ENCODE data around the gene ME3. TPM values are rescaled to one million over a fixed set of nuclear protein-coding genes. Genes with fewer than 3 reads are reported as not detected.
A peak's percentile ranks its signal among the peaks of the same experiment; 100 is the strongest.

The ME3 gene
- total RNA-seq, 1 donor from 2014 or later, result 10.3 TPM

GRCh38 chr11:86458294-86459001 lies 214.0 kb downstream of the ME3 start:
- FAIRE-seq (no peak), DNase-seq (ENCODE audit: low read depth) (no peak)
- no peak for TF ChIP-seq CTCF (IDR thresholded peaks at IDR 0.05; ENCODE audit: insufficient read depth, low read length, severe bottlenecking)
- H3K27me3 ChIP-seq (ENCODE audit: control insufficient read depth, insufficient read depth, low read length), result no peaks in the 10 kb centered on the region
- H3K36me3 ChIP-seq (ENCODE audit: control insufficient read depth, insufficient read depth, low read length), result no peaks in the 10 kb centered on the region
- H3K4me3 ChIP-seq (ENCODE audit: low read depth, low read length), result no peak overlapping the region

DNA sequence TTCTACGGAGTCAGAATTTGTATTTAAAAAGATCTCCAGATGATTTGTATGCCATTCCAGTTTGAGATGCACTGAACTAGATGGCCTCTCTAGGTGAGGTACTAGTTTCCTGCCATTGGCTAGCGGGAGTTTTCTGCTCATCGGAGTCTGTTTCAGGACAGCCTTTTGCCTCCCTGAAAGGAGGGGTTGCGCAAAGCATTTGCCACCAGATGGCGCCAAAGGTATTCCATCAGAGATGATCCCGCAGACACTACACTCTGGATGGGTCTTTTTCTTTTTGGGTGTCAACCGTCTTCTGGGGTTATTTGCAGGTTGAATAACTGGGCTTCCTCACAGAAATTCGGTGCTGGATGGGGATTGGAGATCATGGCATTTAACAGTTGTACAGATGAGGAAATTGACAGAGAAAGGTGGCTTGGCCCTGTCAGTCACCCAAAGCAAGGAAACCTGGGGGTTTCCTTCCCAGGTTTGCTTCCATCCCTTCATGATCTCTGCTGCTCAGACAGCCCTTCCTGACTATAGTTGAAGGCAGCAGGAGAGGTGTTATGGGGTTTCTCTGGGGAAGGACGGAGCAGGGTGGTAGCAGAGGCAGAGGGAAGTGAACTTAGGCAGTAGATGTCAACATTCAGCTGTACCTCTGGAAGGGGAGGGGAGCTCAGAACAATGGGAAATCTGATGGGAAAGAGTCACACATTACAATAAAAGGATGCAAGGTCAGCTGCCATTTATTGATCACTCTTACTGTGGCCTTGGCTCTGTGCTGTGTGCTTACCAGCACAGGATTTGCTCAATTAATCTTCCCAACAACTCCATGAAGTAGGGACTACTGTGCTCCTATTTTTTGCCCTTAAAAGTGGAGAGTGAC lies 216.1 kb downstream of the ME3 start:
- peak; percentile 68 for DNase-seq (ENCODE audit: low read depth)
- peak; percentile 86 for TF ChIP-seq CTCF (IDR thresholded peaks at IDR 0.05; ENCODE audit: insufficient read depth, low read length, severe bottlenecking)
- no peak overlapping the region for H3K4me3 ChIP-seq (ENCODE audit: low read depth, low read length)
- no peak for FAIRE-seq
- H3K36me3 ChIP-seq (ENCODE audit: control insufficient read depth, insufficient read depth, low read length), result no peaks in the 10 kb centered on the region
- no peaks in the 10 kb centered on the region for H3K27me3 ChIP-seq (ENCODE audit: control insufficient read depth, insufficient read depth, low read length)

GRCh38 chr11:86453290-86454030 lies 219.0 kb downstream of the ME3 start:
- no peak overlapping the region for H3K4me3 ChIP-seq (ENCODE audit: low read depth, low read length)
- TF ChIP-seq CTCF (IDR thresholded peaks at IDR 0.05; ENCODE audit: insufficient read depth, low read length, severe bottlenecking), result no peak
- no peaks in the 10 kb centered on the region for H3K36me3 ChIP-seq (ENCODE audit: control insufficient read depth, insufficient read depth, low read length)
- FAIRE-seq, result no peak
- H3K27me3 ChIP-seq (ENCODE audit: control insufficient read depth, insufficient read depth, low read length), result no peaks in the 10 kb centered on the region
- no peak for DNase-seq (ENCODE audit: low read depth)

DNA sequence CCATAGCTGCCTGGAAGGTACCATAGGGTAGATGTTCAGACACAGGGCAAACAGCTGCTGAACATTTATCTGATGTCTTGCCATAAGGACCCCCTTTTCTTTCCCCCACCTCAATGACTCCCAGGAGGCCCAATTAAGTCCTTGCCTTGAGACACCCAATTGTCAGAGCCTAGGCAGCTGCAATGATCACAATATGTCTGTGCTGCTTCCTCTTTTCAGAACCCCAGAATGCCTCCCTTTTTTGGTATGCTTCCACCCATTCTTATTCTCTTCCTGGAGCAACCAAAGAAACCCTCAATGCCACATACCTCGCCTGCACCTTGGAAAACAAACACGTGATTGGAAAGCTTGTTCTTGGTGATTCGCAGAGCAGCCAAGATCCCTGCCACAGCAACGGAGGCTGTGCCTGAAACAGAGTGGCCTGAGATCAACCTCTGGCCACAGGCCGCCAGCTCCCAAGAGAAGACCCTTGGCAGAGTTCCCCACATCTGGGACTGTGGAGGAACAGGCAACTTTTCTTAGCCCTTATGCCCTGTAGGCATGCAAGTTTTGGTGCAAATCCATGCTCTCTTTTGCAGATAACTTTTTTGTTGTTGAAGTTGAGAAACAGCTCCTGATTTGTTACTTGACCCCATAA lies 222.3 kb downstream of the ME3 start:
- Histone ChIP-seq H3K36me3 (ENCODE audit: control insufficient read depth, insufficient read depth, low read length) (no peaks in the 10 kb centered on the region), H3K4me3 (ENCODE audit: low read depth, low read length) (no peak overlapping the region), H3K27me3 (ENCODE audit: control insufficient read depth, insufficient read depth, low read length) (no peaks in the 10 kb centered on the region)
- FAIRE-seq (no peak), DNase-seq (ENCODE audit: low read depth) (no peak)
- no peak for TF ChIP-seq CTCF (IDR thresholded peaks at IDR 0.05; ENCODE audit: insufficient read depth, low read length, severe bottlenecking)

GRCh38 chr11:86447763-86448480 lies 224.5 kb downstream of the ME3 start:
- H3K36me3 ChIP-seq (ENCODE audit: control insufficient read depth, insufficient read depth, low read length), result no peaks in the 10 kb centered on the region
- no peak for DNase-seq (ENCODE audit: low read depth)
- FAIRE-seq, result no peak
- no peak overlapping the region for H3K4me3 ChIP-seq (ENCODE audit: low read depth, low read length)
- H3K27me3 ChIP-seq (ENCODE audit: control insufficient read depth, insufficient read depth, low read length), result no peaks in the 10 kb centered on the region
- TF ChIP-seq CTCF (IDR thresholded peaks at IDR 0.05; ENCODE audit: insufficient read depth, low read length, severe bottlenecking), result no peak

Data from bronchial epithelial cell (primary cell).